HCT116 (cell line): ENCODE measurements around the gene SF1.

ENCODE experiments used
- CEBPB ChIP-seq: IDR thresholded peaks from 2 replicates; pipeline ENCODE4 v1.6.1; 2012; ENCODE audit warnings: low read depth
- ELF1 ChIP-seq: IDR thresholded peaks from 2 replicates; pipeline ENCODE4 v1.6.1; 2012; ENCODE audit warnings: low read depth, borderline replicate concordance
- EZH2phosphoT487 ChIP-seq: fragments of 200-600 bp; IDR thresholded peaks from 2 replicates; pipeline ENCODE4 v1.6.1; 2018; ENCODE audit warnings: antibody characterized with exemption, borderline replicate concordance
- MAX ChIP-seq: IDR thresholded peaks from 2 replicates; pipeline ENCODE4 v1.6.1; 2012
- POLR2A ChIP-seq: IDR thresholded peaks from 2 replicates; pipeline ENCODE4 v1.7.0; 2011; ENCODE audit warnings: borderline replicate concordance; ENCODE audit not compliant: insufficient read depth, insufficient read length; ENCODE audit errors: extremely low read depth
- POLR2AphosphoS5 ChIP-seq: IDR thresholded peaks from 2 replicates; pipeline ENCODE4 v1.6.1; 2011; ENCODE audit warnings: mild to moderate bottlenecking, low read depth, low read length, moderate library complexity
- RAD21 ChIP-seq: IDR thresholded peaks from 2 replicates; pipeline ENCODE4 v1.6.1; 2012; ENCODE audit warnings: low read depth, mild to moderate bottlenecking
- SIN3A ChIP-seq: IDR thresholded peaks from 2 replicates; pipeline ENCODE4 v1.6.1; 2012; ENCODE audit warnings: low read depth
- SRF ChIP-seq: IDR thresholded peaks from 2 replicates; pipeline ENCODE4 v1.6.1; 2012; ENCODE audit warnings: low read depth
- YY1 ChIP-seq: IDR thresholded peaks from 2 replicates; pipeline ENCODE4 v1.6.1; 2011; ENCODE audit warnings: low read length, low read depth, moderate library complexity, mild to moderate bottlenecking; ENCODE audit not compliant: insufficient replicate concordance; ENCODE audit errors: extremely low read depth
- ZFX ChIP-seq: fragments of 450-650 bp; IDR thresholded peaks from 2 replicates; pipeline ENCODE4 v1.6.1; 2017
- TF ChIP-seq, protein P1 (sequence below), 3 experiments: fragments of 200-600 bp in 1 of 3; sonication (generic) in 1 of 3; IDR thresholded peaks in 2 of 3; conservative IDR thresholded peaks in 1 of 3; 2 replicates each; pipeline ENCODE4 v1.5.1; 2012 to 2017; ENCODE audit warnings: low read depth in 2 of 3, low read length in 2 of 3, antibody characterized with exemption in 1 of 3, borderline replicate concordance in 1 of 3, control low read depth in 1 of 3, mild to moderate bottlenecking in 1 of 3, mixed read lengths in 1 of 3, mixed run types in 1 of 3, moderate library complexity in 1 of 3; ENCODE audit not compliant: insufficient read depth in 1 of 3

GRCh38 chr11:64739871-64740270 is 38.5 kb downstream of the SF1 start:
- TF ChIP-seq MAX (no peak), ELF1 (no peak), CEBPB (no peak), SRF (no peak), POLR2A (no peak), EZH2phosphoT487 (no peak), RAD21 (no peak), ZFX (no peak), YY1 (no peak), POLR2AphosphoS5 (no peak), SIN3A (no peak)
- TF ChIP-seq, protein P1, sequence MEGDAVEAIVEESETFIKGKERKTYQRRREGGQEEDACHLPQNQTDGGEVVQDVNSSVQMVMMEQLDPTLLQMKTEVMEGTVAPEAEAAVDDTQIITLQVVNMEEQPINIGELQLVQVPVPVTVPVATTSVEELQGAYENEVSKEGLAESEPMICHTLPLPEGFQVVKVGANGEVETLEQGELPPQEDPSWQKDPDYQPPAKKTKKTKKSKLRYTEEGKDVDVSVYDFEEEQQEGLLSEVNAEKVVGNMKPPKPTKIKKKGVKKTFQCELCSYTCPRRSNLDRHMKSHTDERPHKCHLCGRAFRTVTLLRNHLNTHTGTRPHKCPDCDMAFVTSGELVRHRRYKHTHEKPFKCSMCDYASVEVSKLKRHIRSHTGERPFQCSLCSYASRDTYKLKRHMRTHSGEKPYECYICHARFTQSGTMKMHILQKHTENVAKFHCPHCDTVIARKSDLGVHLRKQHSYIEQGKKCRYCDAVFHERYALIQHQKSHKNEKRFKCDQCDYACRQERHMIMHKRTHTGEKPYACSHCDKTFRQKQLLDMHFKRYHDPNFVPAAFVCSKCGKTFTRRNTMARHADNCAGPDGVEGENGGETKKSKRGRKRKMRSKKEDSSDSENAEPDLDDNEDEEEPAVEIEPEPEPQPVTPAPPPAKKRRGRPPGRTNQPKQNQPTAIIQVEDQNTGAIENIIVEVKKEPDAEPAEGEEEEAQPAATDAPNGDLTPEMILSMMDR (IDR thresholded peaks at IDR 0.05 in 2 of 3, conservative IDR thresholded peaks at IDR 0.05 in 1 of 3; ENCODE audit: borderline replicate concordance in 1 of 3, insufficient read depth in 1 of 3, low read depth in 2 of 3, low read length in 2 of 3), result no peak
